DOHH2 (cell line): Measurements from ENCODE around the gene CD36.

ENCODE experiments used
- H3F3A ChIP-seq: fragments of 200-600 bp; sonication (generic), shearing (Covaris generic); 2 replicates; pipeline ENCODE4 v1.6.0; 2016; ENCODE audit warnings: antibody characterized with exemption, mild to moderate bottlenecking; ENCODE audit not compliant: control insufficient read depth, insufficient read depth
- H3K27ac ChIP-seq: fragments of 200-600 bp; sonication (generic); 2 replicates; pipeline ENCODE4 v1.5.1; 2014; ENCODE audit warnings: low read depth, mild to moderate bottlenecking, low read length, moderate library complexity
- H3K27me3 ChIP-seq: fragments of 200-600 bp; sonication (generic); 2 replicates; pipeline ENCODE4 v1.6.1; 2014; ENCODE audit warnings: mild to moderate bottlenecking, low read length, mixed read lengths; ENCODE audit not compliant: control insufficient read depth
- H3K36me3 ChIP-seq: fragments of 200-600 bp; sonication (generic); 2 replicates; pipeline ENCODE4 v1.6.1; 2014; ENCODE audit warnings: mild to moderate bottlenecking, low read length, moderate library complexity, mixed read lengths; ENCODE audit not compliant: control insufficient read depth
- H3K4me1 ChIP-seq: fragments of 200-600 bp; sonication (generic); 2 replicates; pipeline ENCODE4 v1.6.1; 2014; ENCODE audit warnings: mild to moderate bottlenecking, low read length, mixed read lengths; ENCODE audit not compliant: control insufficient read depth
- H3K4me2 ChIP-seq: fragments of 200-600 bp; sonication (generic); 2 replicates; pipeline ENCODE4 v1.6.0; 2014; ENCODE audit warnings: mild to moderate bottlenecking, low read length, moderate library complexity
- H3K4me3 ChIP-seq: fragments of 200-600 bp; sonication (generic); 2 replicates; pipeline ENCODE4 v1.5.1; 2014; ENCODE audit warnings: mild to moderate bottlenecking, low read length, mixed read lengths
- H3K79me2 ChIP-seq: fragments of 200-600 bp; sonication (generic); 2 replicates; pipeline ENCODE4 v1.6.1; 2014; ENCODE audit warnings: mild to moderate bottlenecking, low read length, mixed read lengths; ENCODE audit not compliant: control insufficient read depth
- H3K9me2 ChIP-seq: fragments of 200-600 bp; sonication (generic); replicated peaks from 2 replicates; pipeline ENCODE4 v1.6.1; 2014; ENCODE audit warnings: mild to moderate bottlenecking, low read length, mixed read lengths; ENCODE audit not compliant: control insufficient read depth
- H3K9me3 ChIP-seq: fragments of 200-600 bp; sonication (generic); 2 replicates; pipeline ENCODE4 v1.6.1; 2014; ENCODE audit warnings: antibody characterized with exemption, low read length, mixed read lengths; ENCODE audit not compliant: control insufficient read depth, insufficient read depth
- H4K20me1 ChIP-seq: fragments of 200-600 bp; sonication (generic); 2 replicates; pipeline ENCODE4 v1.6.0; 2014; ENCODE audit warnings: low read depth, mild to moderate bottlenecking, antibody characterized with exemption, low read length, moderate library complexity; ENCODE audit not compliant: control insufficient read depth, insufficient read depth
- EZH2phosphoT487 ChIP-seq: fragments of 200-600 bp; sonication (generic); IDR thresholded peaks from 2 replicates; pipeline ENCODE4 v1.6.1; 2017; ENCODE audit warnings: borderline replicate concordance, mild to moderate bottlenecking, antibody characterized with exemption, low read length, moderate library complexity, mixed read lengths
- TF ChIP-seq, protein P1 (sequence below): fragments of 200-600 bp; sonication (generic); IDR thresholded peaks from one replicate; pipeline ENCODE4 v1.5.1; 2014; ENCODE audit warnings: antibody characterized with exemption, mild to moderate bottlenecking, low read depth, low read length; ENCODE audit not compliant: poor library complexity, severe bottlenecking

Gene CD36

DNA sequence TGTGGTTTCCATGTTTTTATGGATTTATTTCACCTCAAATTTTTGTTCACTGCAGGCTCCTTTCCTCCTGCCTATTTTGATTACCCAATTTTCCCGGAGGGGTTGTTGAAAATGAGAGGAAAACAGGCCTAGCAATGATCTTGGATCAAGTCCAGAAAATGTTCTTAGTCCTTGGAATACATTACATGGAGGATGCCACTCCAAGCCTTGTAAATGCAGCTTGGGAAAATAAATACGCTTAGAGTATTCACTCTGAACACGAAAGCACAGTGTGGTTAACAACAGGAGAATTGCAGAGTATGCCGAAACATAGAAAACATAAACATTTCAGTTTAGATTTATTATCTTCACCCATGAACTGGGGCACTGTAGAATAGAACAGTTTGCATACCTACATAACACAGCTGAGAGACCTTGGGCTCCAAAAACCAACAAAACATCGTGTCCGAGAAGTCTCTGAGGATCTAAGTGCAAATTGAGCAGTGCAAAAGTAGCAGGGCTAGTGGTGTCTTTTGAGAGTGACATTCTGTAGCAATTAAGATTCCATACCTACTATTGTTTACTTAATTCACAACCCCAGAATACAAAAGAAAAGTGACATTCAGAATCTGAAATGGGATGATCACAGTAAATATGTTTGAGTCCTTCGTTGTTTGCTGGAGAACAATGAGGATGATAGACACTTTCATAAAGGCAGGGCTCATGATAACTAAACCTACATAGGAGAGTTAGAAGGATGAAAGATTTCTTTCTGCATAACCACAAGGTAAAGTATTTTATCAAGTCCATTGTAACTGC is 7.6 kb upstream of the CD36 start:
- no peaks in the 10 kb centered on the region for H3K27me3 ChIP-seq
- no peaks in the 10 kb centered on the region for H3K36me3 ChIP-seq
- no peak for TF ChIP-seq EZH2phosphoT487
- H3K4me2 ChIP-seq: no peak overlapping the region
- no peaks in the 10 kb centered on the region for H3F3A ChIP-seq
- H3K27ac ChIP-seq: no peak overlapping the region
- H3K4me3 ChIP-seq: no peak overlapping the region
- H4K20me1 ChIP-seq: no peaks in the 10 kb centered on the region
- no peaks in the 10 kb centered on the region for H3K4me1 ChIP-seq
- no peaks in the 10 kb centered on the region for H3K9me2 ChIP-seq
- no peaks in the 10 kb centered on the region for H3K79me2 ChIP-seq
- H3K9me3 ChIP-seq: no peaks in the 10 kb centered on the region

DNA sequence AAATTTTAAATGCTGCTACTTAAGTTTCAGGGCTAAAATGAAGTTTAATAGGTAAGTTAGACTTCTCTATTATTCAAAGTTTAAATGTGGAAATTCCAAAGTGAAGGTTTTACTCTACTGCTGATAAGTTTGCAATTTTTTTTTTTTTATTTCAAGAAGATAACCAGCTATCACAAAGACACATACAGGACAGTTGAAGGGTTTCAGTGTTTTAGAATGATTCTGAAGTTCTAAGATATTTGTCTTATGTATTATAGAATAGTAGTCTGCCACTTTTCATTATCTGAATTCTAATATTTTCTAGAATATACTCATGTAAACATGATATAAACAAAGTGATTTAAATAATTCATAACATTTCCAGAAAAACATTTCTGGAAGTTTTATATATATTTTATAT is 7.0 kb upstream of the CD36 start:
- no peaks in the 10 kb centered on the region for H3F3A ChIP-seq
- no peak overlapping the region for H3K27ac ChIP-seq
- no peaks in the 10 kb centered on the region for H3K4me1 ChIP-seq
- no peaks in the 10 kb centered on the region for H3K36me3 ChIP-seq
- no peaks in the 10 kb centered on the region for H3K27me3 ChIP-seq
- no peaks in the 10 kb centered on the region for H3K79me2 ChIP-seq
- no peak overlapping the region for H3K4me3 ChIP-seq
- H4K20me1 ChIP-seq: no peaks in the 10 kb centered on the region
- no peak overlapping the region for H3K4me2 ChIP-seq
- no peaks in the 10 kb centered on the region for H3K9me2 ChIP-seq
- TF ChIP-seq, protein P1, sequence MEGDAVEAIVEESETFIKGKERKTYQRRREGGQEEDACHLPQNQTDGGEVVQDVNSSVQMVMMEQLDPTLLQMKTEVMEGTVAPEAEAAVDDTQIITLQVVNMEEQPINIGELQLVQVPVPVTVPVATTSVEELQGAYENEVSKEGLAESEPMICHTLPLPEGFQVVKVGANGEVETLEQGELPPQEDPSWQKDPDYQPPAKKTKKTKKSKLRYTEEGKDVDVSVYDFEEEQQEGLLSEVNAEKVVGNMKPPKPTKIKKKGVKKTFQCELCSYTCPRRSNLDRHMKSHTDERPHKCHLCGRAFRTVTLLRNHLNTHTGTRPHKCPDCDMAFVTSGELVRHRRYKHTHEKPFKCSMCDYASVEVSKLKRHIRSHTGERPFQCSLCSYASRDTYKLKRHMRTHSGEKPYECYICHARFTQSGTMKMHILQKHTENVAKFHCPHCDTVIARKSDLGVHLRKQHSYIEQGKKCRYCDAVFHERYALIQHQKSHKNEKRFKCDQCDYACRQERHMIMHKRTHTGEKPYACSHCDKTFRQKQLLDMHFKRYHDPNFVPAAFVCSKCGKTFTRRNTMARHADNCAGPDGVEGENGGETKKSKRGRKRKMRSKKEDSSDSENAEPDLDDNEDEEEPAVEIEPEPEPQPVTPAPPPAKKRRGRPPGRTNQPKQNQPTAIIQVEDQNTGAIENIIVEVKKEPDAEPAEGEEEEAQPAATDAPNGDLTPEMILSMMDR: no peak
- TF ChIP-seq EZH2phosphoT487: no peak
- H3K9me3 ChIP-seq: no peaks in the 10 kb centered on the region

DNA sequence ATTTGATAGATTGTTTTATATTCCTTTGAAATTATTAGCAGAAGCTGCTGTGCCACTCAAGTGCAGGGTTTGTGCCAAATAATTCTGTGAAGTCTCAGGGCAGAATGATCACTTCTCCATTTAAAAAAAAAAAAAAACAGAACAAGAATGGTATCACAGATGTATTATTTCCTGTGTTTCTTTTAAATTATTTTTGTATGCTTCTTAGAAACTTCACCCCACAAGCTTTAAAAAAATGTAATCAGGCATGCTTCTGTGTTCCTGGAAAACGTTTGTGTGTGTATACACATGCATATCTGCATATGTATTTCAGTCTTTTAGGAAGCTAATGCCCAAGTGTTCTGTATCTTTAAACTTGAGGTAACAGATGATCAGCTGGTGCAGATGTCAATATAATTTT is 6.3 kb upstream of the CD36 start:
- Histone ChIP-seq H3K27me3 (no peaks in the 10 kb centered on the region), H4K20me1 (no peaks in the 10 kb centered on the region), H3K27ac (no peak overlapping the region), H3K4me2 (no peak overlapping the region), H3K9me3 (no peaks in the 10 kb centered on the region), H3F3A (no peaks in the 10 kb centered on the region), H3K4me3 (no peak overlapping the region), H3K4me1 (no peaks in the 10 kb centered on the region), H3K36me3 (no peaks in the 10 kb centered on the region), H3K79me2 (no peaks in the 10 kb centered on the region), H3K9me2 (no peaks in the 10 kb centered on the region)
- no peak for TF ChIP-seq EZH2phosphoT487
- TF ChIP-seq, protein P1: no peak

DNA sequence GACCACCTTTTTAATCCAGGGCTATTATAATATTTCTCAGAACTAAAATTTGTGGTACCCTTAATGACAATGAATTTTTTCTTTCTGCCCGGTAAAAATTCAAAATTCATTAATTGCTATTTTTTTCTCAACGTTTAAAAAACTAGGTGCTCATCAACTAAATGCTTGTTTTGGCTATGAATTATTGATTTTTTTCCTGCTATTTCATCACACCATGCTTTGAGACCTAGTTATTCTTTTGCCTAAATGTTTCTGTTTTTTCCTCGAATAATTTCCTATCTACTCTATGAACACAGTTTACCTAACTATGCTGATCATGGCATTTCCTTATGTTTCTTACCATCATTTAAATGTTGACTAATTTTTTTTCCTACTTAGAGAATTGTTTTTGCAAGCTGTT is 5.6 kb upstream of the CD36 start:
- no peak overlapping the region for H3K4me3 ChIP-seq
- no peak overlapping the region for H3K27ac ChIP-seq
- no peaks in the 10 kb centered on the region for H3K9me2 ChIP-seq
- H3K9me3 ChIP-seq: no peaks in the 10 kb centered on the region
- no peaks in the 10 kb centered on the region for H3K4me1 ChIP-seq
- H3K79me2 ChIP-seq: no peaks in the 10 kb centered on the region
- no peaks in the 10 kb centered on the region for H3K27me3 ChIP-seq
- no peaks in the 10 kb centered on the region for H3F3A ChIP-seq
- no peak overlapping the region for H3K4me2 ChIP-seq
- TF ChIP-seq, protein P1: no peak
- TF ChIP-seq EZH2phosphoT487: no peak
- H4K20me1 ChIP-seq: no peaks in the 10 kb centered on the region
- no peaks in the 10 kb centered on the region for H3K36me3 ChIP-seq
